ENCODE data around the gene MRPL38. TPM values are rescaled to one million over a fixed set of nuclear protein-coding genes. Genes with fewer than 3 reads are reported as not detected.

Gene MRPL38
- total RNA-seq, 1 donor from 2014 or later = 67.8 TPM

GRCh38 chr17:75906143-75906884, 1.6 kb upstream of the MRPL38 start:
- H3K9me3 ChIP-seq = no peaks in the 10 kb centered on the region
- H3K4me3 ChIP-seq = no peak overlapping the region
- TF ChIP-seq POLR2A (IDR thresholded peaks at IDR 0.05) = no peak
- no peak for TF ChIP-seq POLR2AphosphoS5 (IDR thresholded peaks at IDR 0.05; ENCODE audit: insufficient read depth in 1 of 2, low read depth in 1 of 2)
- no peak for TF ChIP-seq CTCF (IDR thresholded peaks at IDR 0.05)
- H3K4me1 ChIP-seq = peaks cover 45% of the 10 kb centered on the region
- H3K27ac ChIP-seq = peak overlapping the region; percentile 40
- H3K36me3 ChIP-seq = peaks cover 0 to 9% of the 10 kb centered on the region in 2 donors
- intact Hi-C loops (cut with DNase I) = no loop called here
- H3K27me3 ChIP-seq = no peaks in the 10 kb centered on the region
- no peak for DNase-seq (ENCODE audit: extremely low spot score in 2 of 2)

- H3K27me3 ChIP-seq = no peaks in the 10 kb centered on the region
- TF ChIP-seq POLR2AphosphoS5 (IDR thresholded peaks at IDR 0.05; ENCODE audit: insufficient read depth in 1 of 2, low read depth in 1 of 2) (no peak), POLR2A (IDR thresholded peaks at IDR 0.05) (no peak), CTCF (IDR thresholded peaks at IDR 0.05) (no peak)
- H3K27ac ChIP-seq = no peak overlapping the region
- DNase-seq (ENCODE audit: extremely low spot score in 2 of 2) = no peak
- intact Hi-C loops (cut with DNase I) = no loop called here
- H3K9me3 ChIP-seq = no peaks in the 10 kb centered on the region
- peaks cover 32% of the 10 kb centered on the region for H3K4me1 ChIP-seq
- H3K4me3 ChIP-seq = no peak overlapping the region
- H3K36me3 ChIP-seq = peaks cover 0 to 35% of the 10 kb centered on the region in 2 donors
Observed at GRCh38 chr17:75902406-75902805, 2.3 kb downstream of the MRPL38 start.

- intact Hi-C loops (cut with DNase I) = no loop called here
- Histone ChIP-seq H3K4me1 (peaks cover 37% of the 10 kb centered on the region), H3K27ac (no peak overlapping the region), H3K36me3 (peaks cover 0 to 35% of the 10 kb centered on the region in 2 donors), H3K9me3 (no peaks in the 10 kb centered on the region), H3K27me3 (no peaks in the 10 kb centered on the region), H3K4me3 (no peak overlapping the region)
- TF ChIP-seq POLR2AphosphoS5 (IDR thresholded peaks at IDR 0.05; ENCODE audit: insufficient read depth in 1 of 2, low read depth in 1 of 2) (no peak), CTCF (IDR thresholded peaks at IDR 0.05) (no peak), POLR2A (IDR thresholded peaks at IDR 0.05) (no peak)
- DNase-seq (ENCODE audit: extremely low spot score in 2 of 2) = no peak
Observed at GRCh38 chr17:75901727-75902126, 3.0 kb downstream of the MRPL38 start.

- H3K4me1 ChIP-seq = peaks cover 34% of the 10 kb centered on the region
- peaks cover 0 to 35% of the 10 kb centered on the region in 2 donors for H3K36me3 ChIP-seq
- no peaks in the 10 kb centered on the region for H3K27me3 ChIP-seq
- no peak overlapping the region for H3K27ac ChIP-seq
- H3K9me3 ChIP-seq = no peaks in the 10 kb centered on the region
- no peak for DNase-seq (ENCODE audit: extremely low spot score in 2 of 2)
- intact Hi-C loops (cut with DNase I) = no loop called here
- TF ChIP-seq CTCF (IDR thresholded peaks at IDR 0.05) (no peak), POLR2AphosphoS5 (IDR thresholded peaks at IDR 0.05; ENCODE audit: insufficient read depth in 1 of 2, low read depth in 1 of 2) (no peak), POLR2A (IDR thresholded peaks at IDR 0.05) (no peak)
- H3K4me3 ChIP-seq = no peak overlapping the region
Observed at GRCh38 chr17:75900691-75901533, 3.8 kb downstream of the MRPL38 start.
